SK-N-SH (cell line): ENCODE data around the gene SPTLC1. TPM values are rescaled to one million over a fixed set of nuclear protein-coding genes. Genes with fewer than 3 reads are reported as not detected.

Experiments
- CTCF ChIA-PET: fragments of 300-600, 350-600 bp; formaldehyde crosslinking; extraction: SDS; loops from one replicate; lab custom pipeline; 2021; lab: Yijun Ruan, JAX
- POLR2A ChIA-PET: fragments of 350-600 bp; sonication (Branson Sonifier 250); formaldehyde crosslinking; extraction: SDS; loops from one replicate; lab custom pipeline; 2020; ENCODE audit warnings: antibody characterized with exemption, inconsistent platforms; lab: Yijun Ruan, JAX
- DNase-seq: peaks from one replicate; pipeline ENCODE4 v3.0.0; 2012
- H2AFZ ChIP-seq: fragments of 200-600 bp; sonication (generic); 2 replicates; pipeline ENCODE4 v1.8.1; 2016; ENCODE audit warnings: antibody characterized with exemption, mild to moderate bottlenecking, low read depth
- H3F3A ChIP-seq: fragments of 200-600 bp; sonication (generic); replicated peaks from 2 replicates; pipeline ENCODE3; 2016; ENCODE audit warnings: antibody characterized with exemption, mild to moderate bottlenecking; ENCODE audit not compliant: insufficient read depth
- H3K27ac ChIP-seq, 2 experiments: fragments of 200-500 bp in 1 of 2; fragments of 200-600 bp in 1 of 2; sonication (Bioruptor generic) in 1 of 2; sonication (generic), shearing (Covaris generic) in 1 of 2; 2 replicates each; pipeline versions ENCODE4 v1.5.1 to v1.6.1; 2014 to 2016; ENCODE audit warnings: low read depth in 2 of 2, inconsistent platforms in 1 of 2, low read length in 1 of 2, mild to moderate bottlenecking in 1 of 2, mixed read lengths in 1 of 2
- H3K27me3 ChIP-seq: fragments of 200-600 bp; sonication (generic), shearing (Covaris generic); 2 replicates; pipeline ENCODE4 v1.6.1; 2016; ENCODE audit warnings: mixed run types; ENCODE audit not compliant: insufficient read depth
- H3K36me3 ChIP-seq, 2 experiments: fragments of 200-500 bp in 1 of 2; fragments of 200-600 bp in 1 of 2; sonication (Bioruptor generic) in 1 of 2; sonication (generic) in 1 of 2; replicated peaks in 1 of 2; 2 replicates each; pipeline versions ENCODE3 to v1.5.1; 2014 to 2016; ENCODE audit warnings: low read length in 1 of 2, mild to moderate bottlenecking in 1 of 2; ENCODE audit not compliant: insufficient read depth in 2 of 2, control insufficient read depth in 1 of 2
- H3K4me1 ChIP-seq, 2 experiments: fragments of 200-500 bp in 1 of 2; fragments of 200-600 bp in 1 of 2; sonication (Bioruptor generic) in 1 of 2; sonication (generic), shearing (Covaris generic) in 1 of 2; 2 replicates each; pipeline versions ENCODE4 v1.5.1 to v1.6.1; 2014 to 2016; ENCODE audit warnings: low read depth in 1 of 2, low read length in 1 of 2, mixed run types in 1 of 2; ENCODE audit not compliant: insufficient read depth in 2 of 2, control insufficient read depth in 1 of 2
- H3K4me2 ChIP-seq: fragments of 200-600 bp; sonication (generic), shearing (Covaris generic); 2 replicates; pipeline ENCODE4 v1.6.1; 2017; ENCODE audit warnings: mixed run types
- H3K4me3 ChIP-seq, 2 experiments: fragments of 200-500 bp in 1 of 2; fragments of 200-600 bp in 1 of 2; sonication (Bioruptor generic) in 1 of 2; sonication (generic), shearing (Covaris generic) in 1 of 2; 2 replicates each; pipeline versions ENCODE4 v1.5.1 to v1.8.1; 2014 to 2016; ENCODE audit warnings: low read depth in 2 of 2, inconsistent platforms in 1 of 2, low read length in 1 of 2, mild to moderate bottlenecking in 1 of 2, mixed read lengths in 1 of 2, moderate library complexity in 1 of 2
- H3K79me2 ChIP-seq: fragments of 200-600 bp; sonication (generic); 2 replicates; pipeline ENCODE4 v1.8.1; 2017; ENCODE audit warnings: mild to moderate bottlenecking; ENCODE audit not compliant: insufficient read depth
- H3K9ac ChIP-seq: fragments of 200-600 bp; sonication (generic); 2 replicates; pipeline ENCODE4 v1.6.1; 2017; ENCODE audit warnings: mixed run types
- H3K9me2 ChIP-seq: fragments of 200-600 bp; sonication (generic); 2 replicates; pipeline ENCODE4 v1.6.1; 2017; ENCODE audit warnings: mixed run types
- H3K9me3 ChIP-seq: fragments of 200-600 bp; sonication (generic); 2 replicates; pipeline ENCODE4 v1.6.1; 2017; ENCODE audit warnings: mixed run types, mild to moderate bottlenecking, moderate library complexity
- H4K20me1 ChIP-seq: fragments of 200-600 bp; sonication (generic); 2 replicates; pipeline ENCODE4 v1.6.1; 2017; ENCODE audit warnings: mild to moderate bottlenecking, mixed run types; ENCODE audit not compliant: insufficient read depth
- CHD2 ChIP-seq: fragments of 150-350 bp; IDR thresholded peaks from 2 replicates; pipeline ENCODE4 v1.6.1; 2018; ENCODE audit warnings: low read length; ENCODE audit not compliant: partially characterized antibody
- ELF1 ChIP-seq: IDR thresholded peaks from 2 replicates; pipeline ENCODE4 v1.4.0; 2012
- EZH2phosphoT487 ChIP-seq: fragments of 200-600 bp; sonication (generic); IDR thresholded peaks from 2 replicates; pipeline ENCODE4 v1.6.1; 2017; ENCODE audit warnings: low read depth, mixed run types, mild to moderate bottlenecking, antibody characterized with exemption, moderate library complexity, borderline replicate concordance
- FOSL2 ChIP-seq: IDR thresholded peaks from 2 replicates; pipeline ENCODE4 v1.4.0; 2012; ENCODE audit warnings: low read depth, mild to moderate bottlenecking, moderate library complexity, borderline replicate concordance
- FOXJ3 ChIP-seq: sonication (generic); formaldehyde crosslinking; IDR thresholded peaks from 2 replicates; pipeline ENCODE4 v1.5.1; 2020; ENCODE audit warnings: mild to moderate bottlenecking, missing genetic modification reagents
- GABPA ChIP-seq: IDR thresholded peaks from 2 replicates; pipeline ENCODE4 v1.4.0; 2012; ENCODE audit warnings: low read depth, mild to moderate bottlenecking
- NRF1 ChIP-seq: IDR thresholded peaks from 2 replicates; pipeline ENCODE4 v1.6.1; 2012; ENCODE audit warnings: low read depth, mild to moderate bottlenecking, low read length
- SIN3A ChIP-seq: IDR thresholded peaks from 2 replicates; pipeline ENCODE4 v1.6.1; 2012; ENCODE audit warnings: low read depth, mild to moderate bottlenecking, low read length, moderate library complexity, borderline replicate concordance
- SMC3 ChIP-seq: IDR thresholded peaks from 2 replicates; pipeline ENCODE4 v1.6.1; 2012; ENCODE audit warnings: low read depth, low read length, improper control_type of control experiment
- TAF1 ChIP-seq: IDR thresholded peaks from 2 replicates; pipeline ENCODE4 v1.6.1; 2012; ENCODE audit warnings: low read depth, mild to moderate bottlenecking, low read length, moderate library complexity, borderline replicate concordance
- TCF12 ChIP-seq: IDR thresholded peaks from 2 replicates; pipeline ENCODE4 v1.4.0; 2012
- TEAD4 ChIP-seq: IDR thresholded peaks from 2 replicates; pipeline ENCODE4 v1.4.0; 2012; ENCODE audit warnings: mild to moderate bottlenecking, borderline replicate concordance; ENCODE audit not compliant: insufficient read depth
- YY1 ChIP-seq: IDR thresholded peaks from 2 replicates; pipeline ENCODE4 v1.4.0; 2012; ENCODE audit warnings: low read depth, mild to moderate bottlenecking
- ZBTB33 ChIP-seq: IDR thresholded peaks from 2 replicates; pipeline ENCODE4 v1.4.0; 2012; ENCODE audit warnings: low read depth, borderline replicate concordance
- WGBS: methylation state at CpG from one replicate; pipeline ENCODE4 v1.1.6; 2017; ENCODE audit warnings: low lambda C conversion rate; 5-methylcytosine and 5-hydroxymethylcytosine counted together
- polyA plus RNA-seq, 3 experiments: library from polyadenylated mRNA; depleted of rRNA; stranded (reverse); fragments of >200 nt; gene quantifications; 2 replicates each; pipeline ENCODE4 v1.2.3, GENCODE V29; 2012

The SPTLC1 gene
- polyA plus RNA-seq, 1 of the 3 experiments (the other 2 are of a cell fraction) = 53.9 TPM

GRCh38 chr9:92033991-92034390, 81.2 kb downstream of the SPTLC1 start:
- POLR2A ChIA-PET = interaction anchor here (0.7 kb wide), 1 partner anchor 78 kb away, joined by 3 read pairs; no protein-coding TSS in a partner anchor

GRCh38 chr9:92033307-92033706, 81.9 kb downstream of the SPTLC1 start:
- no peak for DNase-seq
- no peaks in the 10 kb centered on the region for H3K9me2 ChIP-seq
- H3K4me1 ChIP-seq = peaks cover 0 to 8% of the 10 kb centered on the region in 2 experiments; a peak in 1 of 4 replicates
- no peak overlapping the region for H2AFZ ChIP-seq
- CTCF ChIA-PET = interaction anchor here (0.9 kb wide), 1 partner anchor 9 kb away, joined by 3 read pairs; no protein-coding TSS in a partner anchor
- no peaks in the 10 kb centered on the region for H3F3A ChIP-seq
- H4K20me1 ChIP-seq = no peaks in the 10 kb centered on the region
- no peaks in the 10 kb centered on the region for H3K9me3 ChIP-seq
- H3K27ac ChIP-seq = no peak overlapping the region
- no peaks in the 10 kb centered on the region for H3K27me3 ChIP-seq
- POLR2A ChIA-PET = no interaction called here
- H3K4me3 ChIP-seq = no peak overlapping the region
- H3K36me3 ChIP-seq = peaks cover 35 to 69% of the 10 kb centered on the region in 2 experiments
- H3K4me2 ChIP-seq = no peak overlapping the region
- no peak overlapping the region for H3K9ac ChIP-seq
- no peak for TF ChIP-seq YY1
- TF ChIP-seq TAF1 = no peak
- no peak for TF ChIP-seq CHD2
- TF ChIP-seq ZBTB33 = no peak
- WGBS = 93% methylated on average over 4 of the region's 5 CpGs
- H3K79me2 ChIP-seq = no peaks in the 10 kb centered on the region

More at GRCh38 chr9:92033991-92034390, 81.2 kb downstream of the SPTLC1 start:
- no peak overlapping the region for H3K9ac ChIP-seq
- H3K4me2 ChIP-seq = no peak overlapping the region
- no peaks in the 10 kb centered on the region for H4K20me1 ChIP-seq
- no peaks in the 10 kb centered on the region for H3K27me3 ChIP-seq
- H2AFZ ChIP-seq = no peak overlapping the region
- CTCF ChIA-PET = interaction anchor here (1.6 to 1.7 kb wide), 2 partner anchors 13 to 83 kb away, joined by 4 to 5 read pairs; partner anchors contain the start of gene ROR2
- H3K4me1 ChIP-seq = peaks cover 0 to 8% of the 10 kb centered on the region in 2 experiments; a peak in 1 of 4 replicates
- no peaks in the 10 kb centered on the region for H3K9me3 ChIP-seq
- H3K9me2 ChIP-seq = no peaks in the 10 kb centered on the region
- H3K36me3 ChIP-seq = peaks cover 35 to 73% of the 10 kb centered on the region in 2 experiments
- TF ChIP-seq TCF12 (no peak), SIN3A (no peak), CHD2 (no peak), YY1 (no peak), ELF1 (no peak), TEAD4 (no peak), GABPA (no peak), FOXJ3 (CRISPR knock-in tag) (no peak), EZH2phosphoT487 (no peak), SMC3 (no peak), FOSL2 (no peak), NRF1 (no peak)
- no peak overlapping the region for H3K4me3 ChIP-seq
- no peaks in the 10 kb centered on the region for H3F3A ChIP-seq
- WGBS = 94% methylated on average over 5 of the region's 5 CpGs
- H3K27ac ChIP-seq = no peak overlapping the region
- no peaks in the 10 kb centered on the region for H3K79me2 ChIP-seq
- no peak for DNase-seq
